Activated T-cell treated with anti-CD3 and anti-CD28 coated beads, Interleukin-2, amount 50 U/mL, for 1 hour (primary cell): ENCODE measurements around the gene AMN.

Experiments used
- DNase-seq: peaks from one replicate; pipeline ENCODE4 v3.0.0-alpha.2; 2020

The AMN gene

DNA sequence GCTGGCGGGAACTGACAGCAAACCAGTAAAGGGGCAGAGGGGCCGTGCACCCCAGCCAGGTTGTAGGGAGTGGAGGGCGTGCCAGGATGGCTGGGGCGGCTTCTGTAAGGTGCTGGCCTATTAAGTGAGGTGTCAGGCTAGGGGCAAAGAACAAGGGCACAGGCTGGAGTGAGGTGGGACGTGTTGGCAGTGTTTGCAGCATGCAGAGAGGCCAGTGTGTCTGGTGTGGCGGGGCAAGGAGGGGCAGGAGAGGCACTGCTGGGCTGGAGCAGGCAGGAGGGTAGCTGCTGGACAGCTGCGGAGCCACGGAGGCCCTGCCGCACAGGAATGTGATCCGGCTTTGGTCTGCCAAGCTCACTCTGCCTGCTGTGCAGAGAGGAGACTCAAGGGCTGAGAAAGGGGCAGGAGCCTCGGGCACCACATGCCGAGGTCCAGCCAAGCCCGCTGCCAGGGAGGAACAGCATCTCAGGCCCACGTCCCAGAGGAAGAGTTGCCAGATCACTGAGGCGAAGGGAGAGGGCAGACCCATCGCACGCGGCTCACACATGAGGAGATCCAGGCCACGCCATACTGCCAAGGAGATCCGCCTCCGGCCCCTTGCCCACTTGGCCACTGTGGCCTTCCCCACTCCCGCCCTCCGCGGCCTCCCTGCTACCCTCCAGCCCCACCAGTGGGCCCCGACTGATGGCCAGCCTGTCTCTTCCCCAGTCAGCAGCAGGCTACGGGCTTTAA is 46.8 kb downstream of the AMN start:
- DNase-seq = no peak

DNA sequence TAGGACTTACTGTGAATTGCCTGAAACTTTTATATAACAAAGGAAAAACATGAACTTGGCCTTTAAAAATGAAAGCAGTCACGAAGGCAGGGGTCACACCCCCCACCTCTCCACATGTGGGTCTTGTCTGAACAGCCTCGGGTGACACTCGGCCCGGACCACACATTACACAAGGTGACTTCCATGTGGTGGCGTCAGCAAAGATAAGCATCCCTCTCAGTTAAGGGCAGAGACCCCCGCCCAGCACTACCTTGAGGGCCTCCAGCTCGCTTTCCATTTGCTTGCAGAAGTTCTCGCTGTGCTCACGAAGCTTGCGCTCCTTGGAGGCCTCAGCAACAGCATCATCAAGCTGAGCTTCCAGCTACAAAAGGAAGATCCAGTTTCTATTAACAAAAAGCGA is 47.4 kb downstream of the AMN start:
- DNase-seq = no peak

DNA sequence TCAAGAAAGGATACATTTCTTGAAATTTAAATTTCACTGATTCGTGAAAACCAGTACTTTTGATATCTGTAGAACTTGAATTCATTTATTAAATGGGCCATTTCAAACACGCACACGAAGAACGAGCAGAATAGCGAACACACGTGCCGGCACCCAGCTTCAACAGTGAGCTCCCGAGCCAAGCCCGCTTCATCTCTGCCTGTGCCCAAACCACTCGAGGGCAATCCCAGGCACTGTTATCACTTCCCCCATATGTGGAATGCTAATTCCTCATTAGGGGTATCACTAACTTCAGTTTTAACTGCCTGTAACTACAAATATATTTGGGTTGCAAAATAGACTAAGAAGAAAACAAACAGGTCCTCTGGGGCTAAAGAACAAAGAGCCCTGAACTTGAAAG is 48.0 kb downstream of the AMN start:
- no peak for DNase-seq

DNA sequence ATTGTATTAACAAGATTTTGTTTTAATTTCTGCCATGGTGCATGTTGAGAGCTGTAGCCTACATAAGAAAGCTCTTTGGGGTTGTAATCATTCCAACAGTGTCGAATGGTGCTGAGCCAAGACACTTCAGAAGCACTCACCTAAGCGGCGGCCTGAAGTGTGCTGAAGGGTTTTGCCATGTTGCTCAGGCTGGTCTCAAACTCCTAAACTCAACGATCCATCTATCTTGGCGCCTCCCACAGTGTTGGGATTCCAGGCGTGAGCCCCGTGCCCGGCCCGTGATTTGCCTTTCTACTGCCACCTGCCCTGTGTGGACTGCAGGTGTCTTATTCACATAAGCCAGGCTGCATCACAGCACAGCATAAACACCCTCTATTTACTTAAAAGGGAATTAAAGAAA is 48.9 kb downstream of the AMN start:
- DNase-seq = no peak

DNA sequence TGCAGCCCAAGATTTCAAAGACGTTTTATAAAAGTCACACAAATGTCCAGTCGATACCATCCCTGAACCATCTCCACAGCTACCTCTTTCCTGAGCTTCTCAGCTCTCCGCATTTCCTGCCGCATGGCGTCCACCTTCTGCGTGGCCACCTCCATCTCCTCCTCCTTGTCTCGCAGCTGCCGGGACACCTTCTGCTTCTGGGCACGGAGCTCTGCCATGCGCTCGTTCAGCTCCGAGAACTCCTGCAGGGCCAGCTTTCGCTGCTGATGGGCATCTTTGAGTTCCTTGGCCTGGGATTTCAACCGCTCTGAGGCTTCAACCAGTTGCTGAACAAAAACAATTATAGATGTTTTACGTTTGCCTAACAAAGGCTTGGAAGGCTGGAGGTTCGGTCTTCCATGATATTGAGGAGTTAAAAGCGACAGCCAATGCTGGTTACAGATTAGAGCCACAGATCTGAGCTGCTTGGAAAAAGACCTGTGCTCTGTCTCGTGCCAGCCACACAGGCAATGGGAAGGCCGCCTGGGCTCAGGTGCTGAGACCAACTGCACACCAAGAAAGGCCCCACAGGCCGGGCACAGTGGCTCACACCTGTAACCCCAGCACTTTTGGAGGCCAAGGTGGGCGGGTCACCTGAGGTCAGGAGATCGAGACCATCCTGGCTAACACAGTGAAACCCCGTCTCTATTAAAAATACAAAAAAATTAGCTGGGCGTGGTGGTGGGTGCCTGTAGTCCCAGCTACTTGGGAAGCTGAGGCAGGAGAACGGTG is 49.6 kb downstream of the AMN start:
- no peak for DNase-seq

DNA sequence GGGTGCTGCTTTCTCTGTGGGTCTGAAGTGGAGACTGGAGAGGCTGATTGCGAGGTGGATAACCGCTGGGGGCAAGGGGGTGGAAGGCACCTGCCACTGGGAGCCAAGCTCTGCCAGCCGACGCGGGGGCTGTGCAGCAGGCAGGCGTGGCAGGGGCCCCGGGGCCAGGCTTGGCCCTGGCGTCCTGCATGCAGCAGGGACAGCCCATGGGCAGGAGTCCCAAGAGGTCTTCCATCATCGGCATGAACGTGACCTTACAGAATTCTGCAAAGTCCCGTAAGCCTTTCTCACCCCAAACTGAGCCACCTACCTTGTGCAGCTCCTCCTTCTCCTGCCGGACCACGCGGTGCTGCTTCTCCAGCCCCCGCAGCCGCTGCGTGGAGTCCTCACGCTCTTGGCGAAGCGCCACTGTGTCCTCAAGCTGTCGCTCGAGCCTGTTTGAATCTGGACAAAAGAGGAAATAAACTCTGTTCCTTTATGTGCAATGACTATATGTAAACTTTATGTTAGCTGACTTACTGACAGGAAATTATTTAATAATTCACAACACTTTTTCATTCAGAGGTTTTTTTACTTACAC is 51.3 kb downstream of the AMN start:
- DNase-seq = no peak

DNA sequence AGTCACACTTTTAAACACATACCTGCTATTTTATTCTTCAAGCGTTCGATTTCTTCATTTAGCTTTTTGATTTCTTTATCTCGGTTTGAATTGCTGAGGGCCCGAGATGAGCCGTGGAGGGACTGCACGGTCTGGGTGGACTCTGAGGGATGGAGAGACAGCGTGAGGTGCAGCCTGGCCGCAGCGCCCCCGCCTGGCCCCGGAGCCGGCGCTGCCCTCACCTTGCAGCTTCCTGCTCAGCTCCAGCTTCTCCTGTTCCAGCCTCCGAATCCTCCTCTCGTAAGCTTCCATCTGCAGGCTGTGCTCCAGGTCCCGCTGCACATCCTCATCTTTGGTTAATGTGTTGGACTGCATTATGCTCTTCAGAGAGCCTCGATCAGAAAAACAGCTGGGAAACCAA is 53.2 kb downstream of the AMN start:
- no peak for DNase-seq

DNA sequence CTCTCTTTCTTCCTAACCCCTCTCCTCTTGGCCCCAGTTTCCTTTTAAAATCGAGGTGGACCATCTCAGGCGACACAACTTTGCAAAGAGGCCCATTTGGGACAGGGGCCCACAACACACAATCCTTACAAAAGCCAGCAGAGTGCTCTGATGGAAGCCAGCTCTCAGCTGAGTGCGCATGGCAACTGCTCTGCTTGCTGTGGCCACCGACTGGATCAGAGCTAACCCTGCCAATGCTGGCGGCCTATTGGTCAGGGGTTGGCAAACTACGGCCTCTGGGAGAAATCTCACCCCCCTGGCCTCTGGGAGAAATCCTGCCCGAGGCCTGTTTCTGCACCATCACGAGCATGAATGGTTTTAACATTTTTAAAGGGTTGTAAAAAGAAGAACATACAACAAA is 55.0 kb downstream of the AMN start:
- no peak for DNase-seq

DNA sequence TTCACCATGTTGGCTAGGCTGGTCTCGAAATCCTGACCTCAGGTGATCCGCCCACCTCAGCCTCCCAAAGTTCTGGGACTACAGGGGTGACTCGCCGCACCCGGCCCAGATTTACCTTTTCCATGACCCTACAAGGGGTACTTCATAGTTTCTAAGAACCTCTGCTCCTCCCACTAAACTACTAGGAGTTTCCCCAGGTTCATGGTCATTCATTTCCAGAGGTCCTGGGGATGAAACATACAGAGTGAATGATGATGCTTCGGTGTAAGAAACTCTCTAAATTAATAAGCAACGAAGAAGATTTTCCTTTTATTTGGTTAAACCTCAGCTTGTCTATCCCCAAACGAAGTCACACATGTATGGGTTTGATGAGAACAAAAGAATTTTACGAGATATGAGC is 56.9 kb downstream of the AMN start:
- DNase-seq = no peak

DNA sequence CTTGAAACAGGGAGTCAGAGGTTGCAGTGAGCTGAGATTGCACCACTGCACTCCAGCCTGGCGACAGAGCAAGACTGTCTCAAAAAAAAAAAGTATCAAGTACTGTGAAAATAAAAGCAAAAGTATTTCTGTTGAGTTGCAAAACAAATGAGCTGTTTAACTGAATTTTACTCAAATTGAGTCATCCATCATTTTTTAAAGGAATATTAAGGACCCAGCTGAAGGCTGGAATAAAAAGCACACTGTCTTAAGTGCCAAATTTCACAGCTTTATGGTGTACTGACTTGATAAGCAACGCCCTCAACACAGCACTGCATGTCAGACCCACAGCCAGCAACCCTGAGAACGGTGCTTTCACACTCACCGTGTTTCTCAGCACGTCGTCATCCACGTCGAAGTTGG is 57.9 kb downstream of the AMN start:
- no peak for DNase-seq
